ENCODE data around the gene CBX4. TPM values are rescaled to one million over a fixed set of nuclear protein-coding genes. Genes with fewer than 3 reads are reported as not detected.

CBX4 gene
- total and polyA plus RNA-seq, 2 of the 13 experiments (the other 11 are each of a cell fraction or from before 2014, with no cell fraction given), result 25.8 to 50.8 TPM

- peak; percentile 65; the same call in 1 of the 2 replicates for TF ChIP-seq ZNF687 (CRISPR knock-in tag; IDR thresholded peaks at IDR 0.05)
- peak; percentile 89 for TF ChIP-seq PPARG (CRISPR knock-in tag; conservative IDR thresholded peaks at IDR 0.05)
- TF ChIP-seq TRIM24 (CRISPR knock-in tag; IDR thresholded peaks at IDR 0.05), result no peak
- peak; percentile 72 for TF ChIP-seq CCAR2 (optimal IDR thresholded peaks at IDR 0.05; ENCODE audit: low read depth, low read length)
- TF ChIP-seq ZNF883 (CRISPR knock-in tag; IDR thresholded peaks at IDR 0.05; ENCODE audit: not compliant biosample characterization), result no peak
- no peak for TF ChIP-seq ZNF660 (CRISPR knock-in tag; IDR thresholded peaks at IDR 0.05; ENCODE audit: borderline replicate concordance, low read depth)
- TF ChIP-seq ZMYM4 (CRISPR knock-in tag; IDR thresholded peaks at IDR 0.05), result peak; percentile 78; the same call in 1 of the 2 replicates
- 0 out of 2 replicates have a peak, but pooled peaks have one; percentile 60 for TF ChIP-seq ZNF839 (CRISPR knock-in tag; IDR thresholded peaks at IDR 0.05; ENCODE audit: borderline replicate concordance)
- TF ChIP-seq ZNF619 (CRISPR knock-in tag; IDR thresholded peaks at IDR 0.05), result no peak; the same call in 1 of the 2 replicates
- peak; percentile 86 for TF ChIP-seq ZBTB10 (CRISPR knock-in tag; IDR thresholded peaks at IDR 0.05; ENCODE audit: borderline replicate concordance)
- TF ChIP-seq ELF3 (CRISPR knock-in tag; IDR thresholded peaks at IDR 0.05), result peak; percentile 77
- no peak; the same call in 1 of the 2 replicates for TF ChIP-seq SP5 (CRISPR knock-in tag; IDR thresholded peaks at IDR 0.05; ENCODE audit: borderline replicate concordance, low read depth)
- TF ChIP-seq ZNF710 (CRISPR knock-in tag; IDR thresholded peaks at IDR 0.05; ENCODE audit: borderline replicate concordance), result peak; percentile 100
- TF ChIP-seq AKNA (CRISPR knock-in tag; IDR thresholded peaks at IDR 0.05; ENCODE audit: borderline replicate concordance), result no peak
Observed at GRCh38 chr17:79821331-79822095, 17.7 kb downstream of the CBX4 start (continued).
